A549 (cell line): ENCODE data around the gene PID1.

Experiments
- CTCF ChIP-seq: fragments of >200 bp; sonication (Bioruptor Twin); formaldehyde crosslinking; IDR thresholded peaks from 3 replicates; pipeline ENCODE4 v1.5.1; 2016
- EP300 ChIP-seq, 2 experiments: fragments of >200 bp; sonication (Bioruptor Twin); formaldehyde crosslinking; IDR thresholded peaks; 2 replicates in 1 of 2; 3 replicates in 1 of 2; pipeline ENCODE4 v1.6.1; 2016 to 2017
- JUN ChIP-seq, 2 experiments: fragments of >200 bp; sonication (Bioruptor Twin); formaldehyde crosslinking; IDR thresholded peaks; 2 replicates in 1 of 2; 3 replicates in 1 of 2; pipeline ENCODE4 v1.6.1; 2016 to 2017
- KDM1A ChIP-seq: fragments of 200-600 bp; sonication (generic); IDR thresholded peaks from 2 replicates; pipeline ENCODE4 v1.6.1; 2016; ENCODE audit warnings: low read depth, mild to moderate bottlenecking
- POLR2A ChIP-seq: IDR thresholded peaks from 2 replicates; pipeline ENCODE4 v1.6.1; 2012; ENCODE audit warnings: mild to moderate bottlenecking, low read length

GRCh38 chr2:229243890-229244560 is 27.1 kb downstream of the PID1 start:
- TF ChIP-seq CTCF (no peak), EP300 (IDR thresholded peaks at IDR 0.05) (no peak), POLR2A (no peak), JUN (IDR thresholded peaks at IDR 0.05) (no peak), KDM1A (no peak)
